HG02840 (cell line): Measurements from ENCODE around the gene CA11.

Experiments used
- ATAC-seq: cut with Tn5 transposase; IDR thresholded peaks from one replicate; pipeline ENCODE4 v1.9.1; 2021; ENCODE audit warnings: mild to moderate bottlenecking, moderate library complexity, moderate number of reproducible peaks; ENCODE audit not compliant: unreplicated experiment, low FRiP score

CA11 gene

DNA sequence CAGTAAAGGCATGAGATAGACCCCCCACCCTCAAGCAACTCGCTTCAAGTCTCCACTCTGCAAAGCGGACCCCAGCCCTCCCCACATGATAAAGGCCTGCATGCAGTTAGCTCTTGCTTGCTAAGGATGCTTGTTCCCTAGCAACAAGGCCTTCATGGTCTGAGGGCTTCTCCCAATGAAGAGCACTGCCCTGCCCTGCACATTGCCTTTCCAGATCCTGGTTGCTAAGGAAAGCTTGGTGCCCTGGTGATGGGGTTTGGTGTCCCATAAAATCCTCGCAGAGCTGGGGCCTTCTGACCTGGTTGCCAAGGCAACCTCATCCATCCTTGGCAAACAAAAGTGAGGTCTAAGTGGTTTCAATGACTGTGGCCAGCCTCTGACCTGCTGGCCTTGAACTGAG lies 14.8 kb downstream of the CA11 start:
- no peak for ATAC-seq

DNA sequence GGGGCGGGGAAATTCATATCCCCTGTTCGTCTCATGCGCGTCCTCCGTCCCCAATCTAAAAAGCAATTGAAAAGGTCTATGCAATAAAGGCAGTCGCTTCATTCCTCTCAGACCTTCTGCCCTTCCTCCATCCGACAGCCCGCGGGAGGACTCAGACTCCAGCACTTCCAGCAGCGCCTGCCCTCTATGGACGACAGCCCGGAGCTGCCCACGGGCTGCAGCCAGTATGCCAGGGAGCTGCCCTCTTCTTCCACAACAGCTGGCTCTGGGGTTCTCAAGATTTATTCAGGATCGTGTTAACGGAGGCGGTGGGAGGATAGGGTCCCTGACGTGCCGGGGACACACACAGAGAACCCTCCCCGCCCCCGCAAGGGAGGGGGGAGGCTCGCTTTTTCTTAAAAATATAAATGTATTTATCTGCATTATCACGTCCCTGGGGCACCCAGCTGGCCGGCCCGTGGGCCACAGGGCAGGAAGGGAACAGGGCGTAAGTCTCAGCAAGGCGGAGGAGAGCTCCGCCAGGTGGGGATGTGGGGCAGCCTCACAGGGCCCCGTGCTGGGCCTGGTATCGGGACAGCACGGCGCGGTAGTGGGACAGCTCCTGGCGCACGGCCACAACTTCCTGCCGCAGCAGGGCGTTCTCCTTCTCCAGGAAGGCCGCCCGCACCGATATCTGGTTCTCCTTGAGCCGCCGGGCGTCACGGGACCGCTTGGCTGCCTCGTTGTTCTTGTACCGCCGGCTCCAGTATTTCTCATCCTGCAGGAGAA lies 15.5 kb downstream of the CA11 start:
- no peak for ATAC-seq

GRCh38 chr19:48629599-48630295 lies 16.2 kb downstream of the CA11 start:
- ATAC-seq: no peak

- ATAC-seq: no peak
These were observed 16.7 kb downstream of the CA11 start for GRCh38 chr19:48629297-48629598.

- no peak for ATAC-seq
These were observed 17.3 kb downstream of the CA11 start for GRCh38 chr19:48628486-48629296.

GRCh38 chr19:48627865-48628314 lies 18.1 kb downstream of the CA11 start:
- ATAC-seq: no peak

DNA sequence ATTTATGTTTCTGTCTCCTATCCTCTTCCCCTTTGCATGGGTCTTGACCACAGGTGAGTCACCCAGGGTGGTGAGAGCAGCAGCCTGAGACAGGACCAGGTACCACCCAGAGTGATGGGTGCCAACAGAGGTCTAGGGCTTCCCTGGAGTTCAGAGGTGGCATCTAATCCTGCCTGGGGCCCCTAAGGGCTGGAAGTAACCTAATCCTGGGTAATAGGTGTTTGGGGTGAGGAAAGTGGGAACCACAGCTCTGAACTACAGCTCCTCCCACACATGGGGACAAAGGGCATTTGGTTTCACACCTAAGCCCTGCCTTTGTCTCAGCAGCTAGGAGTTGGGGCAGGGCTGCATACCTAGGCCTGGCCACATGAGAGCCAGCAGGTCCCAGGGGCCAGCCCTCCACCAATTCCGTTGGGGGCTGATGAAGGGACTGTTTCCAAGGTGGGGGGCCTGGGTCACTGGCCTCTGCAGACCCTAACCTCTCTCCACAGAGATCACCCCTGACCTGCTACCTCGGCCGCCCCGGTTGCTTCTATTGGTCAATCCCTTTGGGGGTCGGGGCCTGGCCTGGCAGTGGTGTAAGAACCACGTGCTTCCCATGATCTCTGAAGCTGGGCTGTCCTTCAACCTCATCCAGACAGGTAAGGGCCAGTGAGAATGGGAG lies 18.7 kb downstream of the CA11 start:
- no peak for ATAC-seq

DNA sequence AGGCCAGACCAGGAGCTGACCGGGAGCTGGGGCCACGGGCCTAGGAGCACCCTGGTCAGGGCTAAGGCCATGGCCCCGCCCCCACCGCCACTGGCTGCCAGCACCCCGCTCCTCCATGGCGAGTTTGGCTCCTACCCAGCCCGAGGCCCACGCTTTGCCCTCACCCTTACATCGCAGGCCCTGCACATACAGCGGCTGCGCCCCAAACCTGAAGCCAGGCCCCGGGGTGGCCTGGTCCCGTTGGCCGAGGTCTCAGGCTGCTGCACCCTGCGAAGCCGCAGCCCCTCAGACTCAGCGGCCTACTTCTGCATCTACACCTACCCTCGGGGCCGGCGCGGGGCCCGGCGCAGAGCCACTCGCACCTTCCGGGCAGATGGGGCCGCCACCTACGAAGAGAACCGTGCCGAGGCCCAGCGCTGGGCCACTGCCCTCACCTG lies 20.1 kb downstream of the CA11 start:
- ATAC-seq: no peak

- no peak for ATAC-seq
These were observed 20.9 kb downstream of the CA11 start for GRCh38 chr19:48624791-48625723.

DNA sequence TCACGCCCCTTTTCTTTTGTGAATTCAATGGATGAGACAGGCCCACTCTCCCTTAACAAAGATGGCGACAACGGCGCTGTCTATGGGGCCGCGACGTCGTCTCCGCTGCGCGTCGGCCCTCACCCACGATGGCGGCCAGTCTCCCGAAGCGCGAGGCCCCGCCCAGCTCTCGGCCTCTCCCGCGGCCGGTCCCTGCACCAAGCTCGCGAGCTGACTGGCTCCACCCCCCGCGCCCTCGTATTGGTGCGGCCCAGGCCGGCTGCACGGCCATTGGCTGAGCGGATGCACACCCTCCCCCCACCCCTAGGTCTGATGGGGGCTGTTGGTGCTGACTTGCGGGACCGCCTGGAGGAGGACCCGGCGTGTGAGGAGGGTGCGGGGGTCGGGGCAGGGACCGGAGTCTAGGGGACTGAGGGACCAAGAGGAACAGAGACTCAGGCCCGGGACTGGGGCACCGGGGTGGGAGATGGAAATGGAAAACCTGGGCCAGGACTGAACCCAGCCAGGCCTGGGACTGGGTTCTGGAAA lies 21.9 kb downstream of the CA11 start:
- ATAC-seq: peak; percentile 41

- ATAC-seq: no peak
These were observed 22.4 kb downstream of the CA11 start for GRCh38 chr19:48623556-48624066.

DNA sequence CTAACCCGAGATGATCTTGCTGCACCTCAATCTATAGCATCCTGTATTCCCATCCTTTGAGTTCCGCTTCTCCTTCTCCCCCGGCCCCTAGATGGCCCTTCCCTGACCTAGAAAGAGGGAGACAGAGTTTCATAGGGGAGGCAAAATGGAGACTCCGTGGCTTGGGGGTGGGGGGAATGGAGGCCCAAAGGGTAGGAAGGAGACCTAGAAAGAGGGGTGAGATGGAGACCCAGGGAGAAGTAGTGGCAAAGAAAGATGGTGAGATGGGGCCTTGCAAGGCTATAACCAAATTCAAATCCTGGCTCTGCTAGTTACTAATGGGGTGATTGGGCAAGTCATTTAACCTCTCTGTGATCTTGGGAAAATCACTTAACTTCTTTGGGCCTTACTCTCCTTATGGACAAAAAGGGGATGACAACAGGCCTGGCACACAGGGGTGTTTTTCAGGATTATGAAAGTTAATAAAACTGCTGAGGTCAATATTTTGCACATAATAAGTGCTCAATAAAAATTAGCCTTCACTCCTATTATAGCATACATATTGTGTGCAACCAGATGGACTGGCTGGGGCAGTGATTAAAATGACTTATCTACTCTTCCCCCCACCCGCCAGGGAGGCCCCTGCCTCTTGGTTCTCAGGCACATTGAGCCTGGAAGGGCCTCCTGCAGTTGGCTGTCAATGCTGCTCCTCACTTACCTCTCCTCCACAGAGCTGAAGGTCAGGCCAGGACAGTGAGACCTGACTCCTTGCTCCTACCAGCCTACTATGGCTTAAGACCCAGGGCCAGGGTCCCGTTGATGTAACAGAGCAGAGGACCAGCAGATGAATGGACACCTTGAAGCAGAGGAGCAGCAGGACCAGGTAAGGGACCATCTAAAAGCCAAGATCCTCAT lies 26.0 kb downstream of the CA11 start:
- no peak for ATAC-seq

- peak; percentile 85 for ATAC-seq
These were observed 26.9 kb downstream of the CA11 start, which contains the start of the genes RPL18 and SPHK2 for GRCh38 chr19:48618916-48619691. Gene RPL18, minus strand, starts transcription at chr19:48619178. Its CDS starts 35 bp downstream, at chr19:48619143. Gene SPHK2, plus strand, starts transcription at chr19:48619506. Its CDS starts 1,009 bp downstream, at chr19:48620515.

- ATAC-seq: no peak
These were observed 27.6 kb downstream of the CA11 start for GRCh38 chr19:48618278-48618915.

GRCh38 chr19:48617146-48617937 lies 28.6 kb downstream of the CA11 start:
- ATAC-seq: no peak

DNA sequence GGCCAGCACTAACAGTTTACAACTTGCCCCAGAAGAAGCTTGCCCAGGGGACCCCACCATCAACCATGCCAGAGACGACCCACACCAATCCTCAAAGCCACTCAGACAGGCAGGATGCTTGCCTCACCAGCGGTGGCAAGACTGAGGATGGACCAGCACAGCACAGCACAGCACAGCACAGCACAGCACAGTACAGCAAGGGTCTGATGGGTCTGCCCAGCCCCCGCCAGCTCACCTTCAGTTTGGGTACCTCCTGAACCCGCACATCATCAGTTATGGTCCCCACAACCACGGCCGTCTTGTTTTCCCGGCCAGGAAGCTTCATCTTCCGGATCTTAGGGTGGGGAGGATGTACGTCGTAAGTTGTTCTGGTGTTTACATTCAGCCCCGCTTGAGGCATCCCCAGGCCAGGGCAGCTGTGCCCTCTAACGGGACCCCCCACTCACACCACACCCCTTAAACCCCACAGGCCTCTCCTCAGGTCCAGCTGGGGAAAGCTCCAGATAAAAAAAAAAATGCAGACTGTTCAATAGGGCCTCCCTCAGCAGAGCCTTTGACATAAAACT lies 29.4 kb downstream of the CA11 start:
- no peak for ATAC-seq
